ENCODE results near the gene IGFBP4. TPM values are rescaled to one million over a fixed set of nuclear protein-coding genes. Genes with fewer than 3 reads are reported as not detected.

The IGFBP4 gene
- total and polyA plus RNA-seq, 10 of the 15 experiments (the other 5 are each of a cell fraction or from before 2014, with no cell fraction given), result 2.4 to 22.3 (median 6.6) TPM

DNA sequence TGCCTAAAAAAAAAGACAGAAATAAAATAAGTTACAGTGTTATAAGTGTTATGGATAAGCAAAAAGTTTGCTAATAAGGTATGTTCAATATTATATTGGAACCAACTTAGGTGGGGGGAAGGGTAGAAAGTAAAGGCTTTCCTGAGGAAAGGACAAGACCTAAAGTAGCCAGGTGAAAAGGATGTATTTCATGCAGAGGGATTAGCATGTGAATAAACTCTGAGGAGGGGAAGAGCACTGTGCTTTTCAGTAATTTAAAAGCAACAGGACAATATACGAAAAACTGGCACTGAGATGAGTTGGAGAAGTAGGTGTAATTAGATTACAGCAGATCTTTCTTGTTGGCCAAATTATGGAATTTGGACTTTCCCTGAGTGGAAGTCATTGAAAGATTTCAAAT, 33.2 kb upstream of the IGFBP4 start:
- ChIA-PET CTCF (interaction anchor here (1.2 to 3.8 kb wide), 7 partner anchors 8 to 208 kb away, joined by 3 to 30 read pairs (median 5); partner anchors contain the start of gene TOP2A), RAD21 (ENCODE audit: unreplicated experiment) (interaction anchor here (1.2 to 2.2 kb wide), 2 partner anchors 124 to 205 kb away, joined by 6 to 12 read pairs; no protein-coding TSS in a partner anchor), SMC1A (ENCODE audit: uncharacterized antibody, unreplicated experiment) (interaction anchor here (1.0 to 10.1 kb wide), 9 partner anchors 10 to 215 kb away, joined by 3 to 106 read pairs (median 5); no protein-coding TSS in a partner anchor), POLR2A (interaction anchor here (0.6 to 1.6 kb wide), 7 partner anchors 7 to 209 kb away, joined by 3 to 6 read pairs (median 3); partner anchors contain the start of gene TOP2A)
- Histone ChIP-seq H3K4me3 (no peak overlapping the region), H2AFZ (ENCODE audit: control insufficient read depth, low read depth, low read length) (no peak overlapping the region), H3K36me3 (ENCODE audit: control insufficient read depth in 2 of 2, insufficient read depth in 2 of 2, low read length in 1 of 2) (peaks cover 4 to 27% of the 10 kb centered on the region in 2 experiments), H3K4me2 (ENCODE audit: control insufficient read depth, insufficient read depth) (no peak overlapping the region), H3K4me1 (ENCODE audit: control insufficient read depth, insufficient read depth, low read length) (no peaks in the 10 kb centered on the region), H3K79me2 (ENCODE audit: control insufficient read depth, insufficient read depth, low read length) (peaks cover 4% of the 10 kb centered on the region), H3K27me3 (replicated peaks in 1 of 2; ENCODE audit: control insufficient read depth in 2 of 2, insufficient read depth in 2 of 2, low read length in 1 of 2) (no peaks in the 10 kb centered on the region), H3K9ac (ENCODE audit: control insufficient read depth, insufficient read depth, low read length) (no peak overlapping the region), H4K20me1 (ENCODE audit: control insufficient read depth, insufficient read depth) (no peaks in the 10 kb centered on the region), H3K9me3 (replicated peaks; ENCODE audit: control insufficient read depth, insufficient read depth, low read length) (no peaks in the 10 kb centered on the region), H3K27ac (ENCODE audit: control insufficient read depth, insufficient read depth) (no peak overlapping the region)
- FAIRE-seq (no peak), DNase-seq (ENCODE audit: low read depth, low spot score) (no peak), ATAC-seq (no peak)
- BruUV-seq (replicated peaks), result no TSS peak
- intact Hi-C loops (cut with micrococcal nuclease; ENCODE audit: unreplicated experiment) (loop anchor here (10.0 kb wide), 1 partner anchor 95 kb away; no protein-coding TSS in a partner anchor), in situ Hi-C loops (cut with MboI) (no loop called here)
- WGBS (ENCODE audit: insufficient coverage, insufficient replicate concordance, low lambda C conversion rate, missing lambda C conversion rate), result 100% methylated on average over 1 of the region's 1 CpG
- TF ChIP-seq HDAC6 (IDR thresholded peaks at IDR 0.05; ENCODE audit: unreplicated experiment) (no peak), RFX5 (IDR thresholded peaks at IDR 0.05; ENCODE audit: low read depth, low read length) (no peak), NFXL1 (IDR thresholded peaks at IDR 0.05; ENCODE audit: borderline replicate concordance) (no peak), CREM (IDR thresholded peaks at IDR 0.05; ENCODE audit: low read depth) (no peak), ZNF24 (IDR thresholded peaks at IDR 0.05) (no peak), RUNX3 (IDR thresholded peaks at IDR 0.05; ENCODE audit: low read length) (no peak), POU2F2 (IDR thresholded peaks at IDR 0.05; ENCODE audit: borderline replicate concordance, low read depth, low read length) (no peak), RB1 (IDR thresholded peaks at IDR 0.05; ENCODE audit: borderline replicate concordance) (no peak), PAX5 (IDR thresholded peaks at IDR 0.05; ENCODE audit: borderline replicate concordance, low read depth, low read length) (no peak), TCF12 (IDR thresholded peaks at IDR 0.05; ENCODE audit: low read depth, low read length) (no peak)
- TF ChIP-seq, protein P1, sequence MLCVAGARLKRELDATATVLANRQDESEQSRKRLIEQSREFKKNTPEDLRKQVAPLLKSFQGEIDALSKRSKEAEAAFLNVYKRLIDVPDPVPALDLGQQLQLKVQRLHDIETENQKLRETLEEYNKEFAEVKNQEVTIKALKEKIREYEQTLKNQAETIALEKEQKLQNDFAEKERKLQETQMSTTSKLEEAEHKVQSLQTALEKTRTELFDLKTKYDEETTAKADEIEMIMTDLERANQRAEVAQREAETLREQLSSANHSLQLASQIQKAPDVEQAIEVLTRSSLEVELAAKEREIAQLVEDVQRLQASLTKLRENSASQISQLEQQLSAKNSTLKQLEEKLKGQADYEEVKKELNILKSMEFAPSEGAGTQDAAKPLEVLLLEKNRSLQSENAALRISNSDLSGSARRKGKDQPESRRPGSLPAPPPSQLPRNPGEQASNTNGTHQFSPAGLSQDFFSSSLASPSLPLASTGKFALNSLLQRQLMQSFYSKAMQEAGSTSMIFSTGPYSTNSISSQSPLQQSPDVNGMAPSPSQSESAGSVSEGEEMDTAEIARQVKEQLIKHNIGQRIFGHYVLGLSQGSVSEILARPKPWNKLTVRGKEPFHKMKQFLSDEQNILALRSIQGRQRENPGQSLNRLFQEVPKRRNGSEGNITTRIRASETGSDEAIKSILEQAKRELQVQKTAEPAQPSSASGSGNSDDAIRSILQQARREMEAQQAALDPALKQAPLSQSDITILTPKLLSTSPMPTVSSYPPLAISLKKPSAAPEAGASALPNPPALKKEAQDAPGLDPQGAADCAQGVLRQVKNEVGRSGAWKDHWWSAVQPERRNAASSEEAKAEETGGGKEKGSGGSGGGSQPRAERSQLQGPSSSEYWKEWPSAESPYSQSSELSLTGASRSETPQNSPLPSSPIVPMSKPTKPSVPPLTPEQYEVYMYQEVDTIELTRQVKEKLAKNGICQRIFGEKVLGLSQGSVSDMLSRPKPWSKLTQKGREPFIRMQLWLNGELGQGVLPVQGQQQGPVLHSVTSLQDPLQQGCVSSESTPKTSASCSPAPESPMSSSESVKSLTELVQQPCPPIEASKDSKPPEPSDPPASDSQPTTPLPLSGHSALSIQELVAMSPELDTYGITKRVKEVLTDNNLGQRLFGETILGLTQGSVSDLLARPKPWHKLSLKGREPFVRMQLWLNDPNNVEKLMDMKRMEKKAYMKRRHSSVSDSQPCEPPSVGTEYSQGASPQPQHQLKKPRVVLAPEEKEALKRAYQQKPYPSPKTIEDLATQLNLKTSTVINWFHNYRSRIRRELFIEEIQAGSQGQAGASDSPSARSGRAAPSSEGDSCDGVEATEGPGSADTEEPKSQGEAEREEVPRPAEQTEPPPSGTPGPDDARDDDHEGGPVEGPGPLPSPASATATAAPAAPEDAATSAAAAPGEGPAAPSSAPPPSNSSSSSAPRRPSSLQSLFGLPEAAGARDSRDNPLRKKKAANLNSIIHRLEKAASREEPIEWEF (IDR thresholded peaks at IDR 0.05; ENCODE audit: insufficient replicate concordance, low read depth, low read length), result no peak
- TF ChIP-seq, protein P2, sequence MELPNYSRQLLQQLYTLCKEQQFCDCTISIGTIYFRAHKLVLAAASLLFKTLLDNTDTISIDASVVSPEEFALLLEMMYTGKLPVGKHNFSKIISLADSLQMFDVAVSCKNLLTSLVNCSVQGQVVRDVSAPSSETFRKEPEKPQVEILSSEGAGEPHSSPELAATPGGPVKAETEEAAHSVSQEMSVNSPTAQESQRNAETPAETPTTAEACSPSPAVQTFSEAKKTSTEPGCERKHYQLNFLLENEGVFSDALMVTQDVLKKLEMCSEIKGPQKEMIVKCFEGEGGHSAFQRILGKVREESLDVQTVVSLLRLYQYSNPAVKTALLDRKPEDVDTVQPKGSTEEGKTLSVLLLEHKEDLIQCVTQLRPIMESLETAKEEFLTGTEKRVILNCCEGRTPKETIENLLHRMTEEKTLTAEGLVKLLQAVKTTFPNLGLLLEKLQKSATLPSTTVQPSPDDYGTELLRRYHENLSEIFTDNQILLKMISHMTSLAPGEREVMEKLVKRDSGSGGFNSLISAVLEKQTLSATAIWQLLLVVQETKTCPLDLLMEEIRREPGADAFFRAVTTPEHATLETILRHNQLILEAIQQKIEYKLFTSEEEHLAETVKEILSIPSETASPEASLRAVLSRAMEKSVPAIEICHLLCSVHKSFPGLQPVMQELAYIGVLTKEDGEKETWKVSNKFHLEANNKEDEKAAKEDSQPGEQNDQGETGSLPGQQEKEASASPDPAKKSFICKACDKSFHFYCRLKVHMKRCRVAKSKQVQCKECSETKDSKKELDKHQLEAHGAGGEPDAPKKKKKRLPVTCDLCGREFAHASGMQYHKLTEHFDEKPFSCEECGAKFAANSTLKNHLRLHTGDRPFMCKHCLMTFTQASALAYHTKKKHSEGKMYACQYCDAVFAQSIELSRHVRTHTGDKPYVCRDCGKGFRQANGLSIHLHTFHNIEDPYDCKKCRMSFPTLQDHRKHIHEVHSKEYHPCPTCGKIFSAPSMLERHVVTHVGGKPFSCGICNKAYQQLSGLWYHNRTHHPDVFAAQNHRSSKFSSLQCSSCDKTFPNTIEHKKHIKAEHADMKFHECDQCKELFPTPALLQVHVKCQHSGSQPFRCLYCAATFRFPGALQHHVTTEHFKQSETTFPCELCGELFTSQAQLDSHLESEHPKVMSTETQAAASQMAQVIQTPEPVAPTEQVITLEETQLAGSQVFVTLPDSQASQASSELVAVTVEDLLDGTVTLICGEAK (IDR thresholded peaks at IDR 0.05; ENCODE audit: borderline replicate concordance), result no peak
- TF ChIP-seq, protein P3, sequence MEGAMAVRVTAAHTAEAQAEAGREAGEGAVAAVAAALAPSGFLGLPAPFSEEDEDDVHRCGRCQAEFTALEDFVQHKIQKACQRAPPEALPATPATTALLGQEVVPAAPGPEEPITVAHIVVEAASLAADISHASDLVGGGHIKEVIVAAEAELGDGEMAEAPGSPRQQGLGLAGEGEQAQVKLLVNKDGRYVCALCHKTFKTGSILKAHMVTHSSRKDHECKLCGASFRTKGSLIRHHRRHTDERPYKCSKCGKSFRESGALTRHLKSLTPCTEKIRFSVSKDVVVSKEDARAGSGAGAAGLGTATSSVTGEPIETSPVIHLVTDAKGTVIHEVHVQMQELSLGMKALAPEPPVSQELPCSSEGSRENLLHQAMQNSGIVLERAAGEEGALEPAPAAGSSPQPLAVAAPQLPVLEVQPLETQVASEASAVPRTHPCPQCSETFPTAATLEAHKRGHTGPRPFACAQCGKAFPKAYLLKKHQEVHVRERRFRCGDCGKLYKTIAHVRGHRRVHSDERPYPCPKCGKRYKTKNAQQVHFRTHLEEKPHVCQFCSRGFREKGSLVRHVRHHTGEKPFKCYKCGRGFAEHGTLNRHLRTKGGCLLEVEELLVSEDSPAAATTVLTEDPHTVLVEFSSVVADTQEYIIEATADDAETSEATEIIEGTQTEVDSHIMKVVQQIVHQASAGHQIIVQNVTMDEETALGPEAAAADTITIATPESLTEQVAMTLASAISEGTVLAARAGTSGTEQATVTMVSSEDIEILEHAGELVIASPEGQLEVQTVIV (IDR thresholded peaks at IDR 0.05; ENCODE audit: borderline replicate concordance, partially characterized antibody), result no peak
